ENCODE results near the gene RCC1.
"Not testable (repeated sequence)": the region's sequence is repeated elsewhere in the genome, so short reads cannot be mapped to it uniquely, and the experiment has no call there.

Gene RCC1, protein sequence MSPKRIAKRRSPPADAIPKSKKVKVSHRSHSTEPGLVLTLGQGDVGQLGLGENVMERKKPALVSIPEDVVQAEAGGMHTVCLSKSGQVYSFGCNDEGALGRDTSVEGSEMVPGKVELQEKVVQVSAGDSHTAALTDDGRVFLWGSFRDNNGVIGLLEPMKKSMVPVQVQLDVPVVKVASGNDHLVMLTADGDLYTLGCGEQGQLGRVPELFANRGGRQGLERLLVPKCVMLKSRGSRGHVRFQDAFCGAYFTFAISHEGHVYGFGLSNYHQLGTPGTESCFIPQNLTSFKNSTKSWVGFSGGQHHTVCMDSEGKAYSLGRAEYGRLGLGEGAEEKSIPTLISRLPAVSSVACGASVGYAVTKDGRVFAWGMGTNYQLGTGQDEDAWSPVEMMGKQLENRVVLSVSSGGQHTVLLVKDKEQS

DNA sequence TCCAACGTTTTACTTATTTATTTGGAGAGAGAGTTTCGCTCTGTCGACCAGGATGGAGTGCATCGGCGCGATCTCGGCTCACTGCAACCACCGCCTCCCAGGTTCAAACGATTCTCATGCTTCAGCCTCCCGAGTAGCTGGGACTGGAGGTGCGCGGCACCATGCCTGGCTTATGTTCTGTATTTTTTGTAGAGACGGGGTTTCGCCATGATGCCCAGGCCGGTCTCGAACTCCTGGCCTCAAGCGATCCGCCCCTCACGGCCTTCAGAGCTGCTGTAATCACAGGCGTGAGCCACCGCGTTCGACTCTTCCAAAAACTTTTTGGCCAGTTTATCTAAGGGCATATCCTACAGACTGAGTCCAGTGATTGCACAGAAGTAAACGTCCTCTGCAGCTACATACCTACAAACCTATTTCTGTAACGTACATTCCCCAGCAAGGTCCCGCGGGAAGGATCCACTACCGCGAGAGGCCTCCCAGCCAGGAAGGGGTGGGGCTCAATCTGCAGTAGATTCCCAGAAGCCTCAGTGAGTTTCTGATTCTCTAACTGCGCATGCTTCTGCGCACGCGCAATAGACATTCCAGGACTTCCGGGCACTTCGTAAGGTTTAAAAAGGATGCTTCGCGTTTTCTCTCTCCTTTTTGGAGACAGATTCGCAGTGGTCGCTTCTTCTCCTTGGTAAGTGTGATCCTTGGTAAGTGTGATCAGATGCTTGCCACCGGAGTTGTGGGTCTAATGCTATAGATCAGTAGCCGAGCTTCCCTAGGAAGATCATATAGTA lies at the start of gene RCC1:
Gene RCC1 (plus strand): TSS at position 638 of the 782 bp plus-strand sequence. CDS start 23,824 bp downstream, outside the sequence.
- DNase-seq: peak; percentile 97

- peak; percentile 37 for DNase-seq
These were observed 49.8 kb upstream of the RCC1 start for GRCh38 chr1:28456078-28456477.

- DNase-seq: no peak
These were observed 48.2 kb upstream of the RCC1 start for GRCh38 chr1:28457678-28458077.

- DNase-seq: no peak
These were observed 47.3 kb upstream of the RCC1 start for GRCh38 chr1:28458237-28459228.

- no peak for DNase-seq
These were observed 39.5 kb upstream of the RCC1 start for GRCh38 chr1:28466226-28466778.

GRCh38 chr1:28470146-28470545 lies 35.7 kb upstream of the RCC1 start:
- no peak for DNase-seq

DNA sequence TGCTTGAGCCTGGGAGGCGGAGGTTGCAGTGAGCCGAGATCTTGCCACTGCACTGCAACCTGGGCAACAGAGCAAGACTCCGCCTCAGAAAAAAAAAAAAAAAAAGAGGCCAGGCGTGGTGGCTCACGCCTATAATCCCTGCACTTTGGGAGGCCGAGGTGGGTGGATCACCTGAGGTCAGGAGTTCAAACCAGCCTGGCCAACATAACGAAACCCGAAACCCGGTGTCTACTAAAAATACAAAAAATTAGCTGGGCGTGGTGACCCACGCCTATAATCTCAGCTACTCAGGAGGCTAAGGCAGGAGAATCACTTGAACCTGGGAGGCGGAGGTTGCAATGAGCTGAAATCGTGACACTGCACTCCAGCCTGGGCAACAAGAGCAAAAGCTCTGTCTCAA lies 26.3 kb upstream of the RCC1 start:
- DNase-seq: not testable (repeated sequence)

DNA sequence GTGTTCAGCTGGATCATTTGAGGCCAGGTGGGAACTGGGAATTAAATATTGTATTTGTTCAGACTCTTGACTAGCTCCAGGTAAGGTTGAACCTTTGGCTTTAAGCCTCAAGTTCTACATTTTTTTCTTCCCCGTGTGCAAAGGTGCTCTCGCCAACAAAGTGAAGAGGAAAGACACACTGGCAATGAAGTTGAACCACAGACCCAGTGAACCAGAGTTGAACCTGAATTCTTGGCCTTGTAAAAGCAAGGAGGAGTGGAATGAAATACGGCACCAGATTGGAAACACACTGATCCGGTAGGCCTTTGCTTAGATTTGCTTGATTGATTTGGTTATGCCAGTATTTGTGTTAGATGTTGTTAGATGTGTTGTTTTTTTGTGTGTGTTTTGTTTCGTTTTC lies 25.5 kb upstream of the RCC1 start:
- DNase-seq: no peak

DNA sequence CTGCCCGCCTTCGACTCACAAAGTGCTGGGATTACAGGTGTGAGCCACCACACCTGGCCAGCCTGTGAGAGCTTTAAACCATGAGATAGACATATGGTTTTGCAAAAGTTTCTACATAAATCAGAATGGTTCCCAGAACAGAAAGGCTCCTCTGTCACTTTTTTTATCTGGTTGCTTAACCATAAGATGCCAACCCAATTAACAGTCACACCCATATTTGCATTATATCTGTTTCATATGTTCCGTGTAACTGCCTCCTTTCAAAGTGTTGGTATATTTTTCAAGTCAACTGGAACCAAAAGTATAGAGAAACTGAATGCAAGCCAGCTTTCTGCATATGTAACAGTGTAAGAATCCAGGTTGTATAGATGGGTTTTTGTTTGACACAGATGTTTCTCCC lies 23.7 kb upstream of the RCC1 start:
- DNase-seq: no peak

DNA sequence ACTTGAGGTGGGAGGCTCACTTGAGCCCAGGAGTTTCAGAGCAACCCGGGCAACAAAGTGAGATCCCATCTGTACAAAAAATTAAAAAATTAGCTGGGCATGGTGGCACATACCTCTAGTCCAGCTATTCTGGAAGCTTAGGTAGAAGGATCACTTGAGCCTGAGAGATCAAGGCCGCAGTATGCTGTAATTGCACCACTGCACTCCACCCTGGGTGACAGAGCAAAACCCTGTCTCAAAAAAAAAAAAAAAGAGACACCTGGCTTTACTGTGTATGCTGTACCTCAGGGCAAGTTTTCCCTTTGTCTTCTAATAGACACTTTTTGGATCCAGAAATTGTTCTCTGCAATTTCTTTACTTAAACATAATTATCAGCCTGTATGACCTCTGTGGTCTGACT lies 23.1 kb upstream of the RCC1 start:
- DNase-seq: no peak

DNA sequence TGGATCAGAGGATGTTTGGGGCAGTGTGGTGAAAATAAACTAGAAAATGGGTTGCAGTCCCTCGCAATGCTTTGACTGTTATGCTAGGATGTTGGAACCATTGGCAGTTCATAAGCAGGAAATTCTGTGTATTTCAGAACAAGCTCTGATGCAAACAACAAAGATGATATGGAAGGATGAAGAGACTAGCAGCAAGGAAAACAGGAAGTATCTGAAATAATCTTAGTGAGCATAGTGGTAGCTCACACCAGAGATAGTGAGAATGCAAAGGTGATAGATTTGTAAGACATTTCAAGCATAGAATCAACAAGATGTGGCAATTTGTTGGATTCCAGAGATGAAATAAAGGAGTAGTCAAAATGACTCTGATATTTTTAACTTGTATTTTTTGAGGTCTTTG lies 11.1 kb upstream of the RCC1 start:
- no peak for DNase-seq

- DNase-seq: no peak
These were observed 6.3 kb upstream of the RCC1 start for GRCh38 chr1:28499553-28499952.

GRCh38 chr1:28501925-28502324 lies 3.9 kb upstream of the RCC1 start:
- DNase-seq: no peak

DNA sequence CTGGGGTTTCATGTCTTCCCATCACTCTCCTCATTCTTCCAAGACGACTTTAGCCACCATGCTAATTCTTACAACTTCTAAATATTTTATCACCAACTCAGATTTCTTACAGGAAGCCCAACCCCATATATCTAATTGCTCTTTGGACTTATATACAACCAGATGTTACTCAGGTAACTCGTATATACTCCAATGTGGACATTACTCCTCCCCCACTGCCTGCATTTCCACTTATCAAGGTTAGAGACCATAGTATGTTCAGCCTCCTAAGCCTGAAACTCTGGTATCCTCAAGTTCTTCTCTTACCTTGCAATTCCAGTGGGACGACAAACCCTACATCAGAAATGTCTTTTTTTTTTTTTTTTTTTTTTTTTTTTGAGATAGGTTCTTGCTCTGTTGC lies 2.7 kb upstream of the RCC1 start:
- no peak for DNase-seq

DNA sequence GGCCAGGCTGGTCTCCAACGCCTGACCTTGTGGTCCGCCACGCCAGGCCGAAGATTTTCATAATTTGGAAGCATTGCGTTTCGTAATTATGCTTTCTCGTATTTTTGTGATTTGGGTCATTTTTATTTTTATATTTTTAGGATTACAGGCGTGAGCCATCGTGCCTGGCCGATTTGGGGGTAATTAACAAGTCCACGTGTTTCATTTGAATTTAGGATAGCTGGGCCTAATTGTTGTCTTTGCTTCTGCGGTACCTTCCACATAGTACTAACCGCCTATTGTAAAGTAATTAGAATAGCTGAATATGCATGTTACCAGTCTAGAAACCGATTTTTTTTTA lies 1.0 kb downstream of the RCC1 start:
- no peak for DNase-seq

GRCh38 chr1:28507247-28507645 lies 1.4 kb downstream of the RCC1 start:
- DNase-seq: no peak

DNA sequence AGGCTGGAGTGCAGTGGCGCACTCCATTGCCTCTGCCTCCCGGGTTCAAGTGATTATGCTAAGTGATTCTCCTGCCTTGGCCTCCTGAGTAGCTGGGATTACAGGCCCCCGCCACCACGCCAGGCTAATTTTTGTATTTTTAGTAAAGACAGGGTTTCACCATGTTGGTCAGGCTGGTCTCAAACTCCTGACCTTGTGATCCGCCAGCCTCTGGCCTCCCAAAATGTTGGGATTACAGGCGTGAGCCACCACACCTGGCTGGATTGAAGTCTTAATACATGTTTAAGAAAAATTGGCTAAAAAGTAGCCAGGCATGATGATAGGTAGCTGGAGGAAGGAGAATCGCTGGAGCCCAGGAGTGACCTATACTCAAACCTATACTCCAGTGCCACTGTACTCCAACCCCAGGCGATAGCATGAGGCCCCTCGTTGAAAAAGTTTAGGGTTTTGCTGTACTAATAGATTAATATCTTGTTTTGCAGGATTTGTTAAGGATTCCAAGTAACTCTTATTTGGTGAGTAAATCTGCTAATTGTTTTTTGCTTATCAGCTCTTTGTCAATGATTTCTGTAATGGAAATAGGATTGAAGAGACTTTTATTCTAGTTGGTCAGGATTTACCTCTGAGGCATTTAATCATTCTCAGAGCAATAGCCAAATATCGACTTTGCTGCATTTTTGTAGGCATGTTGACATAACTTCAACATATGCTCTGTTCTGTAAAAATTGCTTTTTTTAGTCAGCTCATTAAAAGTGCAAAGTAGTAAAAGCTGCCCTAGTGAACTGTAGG lies 2.0 kb downstream of the RCC1 start:
- DNase-seq: no peak

- DNase-seq: no peak
These were observed 2.6 kb downstream of the RCC1 start for GRCh38 chr1:28508435-28508754.

DNA sequence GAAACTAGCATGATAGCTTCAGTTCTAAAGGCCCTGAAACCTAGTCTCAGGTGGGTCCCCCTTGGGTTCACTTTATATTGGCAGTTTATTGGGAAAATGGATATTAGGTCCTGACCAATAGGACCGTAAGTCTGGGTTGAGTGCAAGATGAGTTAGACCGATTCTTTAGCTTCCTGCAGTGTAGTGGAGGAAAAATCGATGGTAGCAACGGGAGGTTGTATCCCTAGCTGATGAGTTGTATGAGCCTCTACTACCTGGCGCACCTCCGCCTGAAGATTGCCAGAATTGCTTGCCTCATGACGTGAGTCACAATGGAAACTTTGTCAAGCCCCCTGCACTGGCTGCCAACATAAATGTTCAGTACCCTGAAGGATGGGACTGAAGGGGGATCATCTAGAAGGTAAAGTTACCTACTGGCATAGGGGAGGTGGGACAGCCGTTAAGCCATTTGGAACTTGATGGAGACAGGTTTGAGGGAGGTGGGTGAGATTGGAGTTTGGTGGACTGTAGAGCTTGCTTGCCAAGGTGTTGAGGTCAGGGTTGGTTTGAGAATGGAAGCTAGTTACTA lies 3.9 kb downstream of the RCC1 start:
- no peak for DNase-seq

GRCh38 chr1:28510273-28510969 lies 4.6 kb downstream of the RCC1 start:
- DNase-seq: no peak

DNA sequence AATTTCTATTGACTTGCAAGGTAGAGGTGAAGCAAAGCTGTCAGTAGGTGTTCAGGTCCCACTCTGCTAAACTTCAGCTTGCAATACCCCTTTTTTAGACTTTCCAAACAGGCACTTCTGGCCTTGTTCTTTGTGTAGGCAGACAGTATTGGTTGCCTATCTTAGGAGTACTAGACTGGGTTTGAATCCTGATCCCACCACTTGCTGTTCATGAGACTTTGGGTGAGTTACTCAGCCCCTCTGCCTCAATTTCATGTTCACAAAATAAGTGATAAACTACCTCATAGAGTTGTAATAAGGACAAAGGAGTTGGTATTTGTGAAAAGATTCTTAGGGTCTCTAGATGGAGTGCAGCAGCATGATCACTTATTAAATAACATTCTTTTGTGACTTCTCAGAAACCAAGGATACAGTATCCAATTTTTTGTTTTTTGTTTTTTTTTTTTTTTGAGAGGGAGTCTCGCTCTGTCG lies 5.2 kb downstream of the RCC1 start:
- DNase-seq: no peak
